ENCODE results near the gene CAPN14.

CAPN14 gene

GRCh38 chr2:31213601-31214443 is 3.5 kb downstream of the CAPN14 start:
- no peak overlapping the region for H3K4me3 ChIP-seq (ENCODE audit: low read length)
- DNase-seq (ENCODE audit: low read depth): no peak
- no peak for TF ChIP-seq CTCF (conservative IDR thresholded peaks at IDR 0.05; ENCODE audit: low read depth, low read length)

- DNase-seq (ENCODE audit: low read depth): no peak
- TF ChIP-seq CTCF (conservative IDR thresholded peaks at IDR 0.05; ENCODE audit: low read depth, low read length): no peak
- no peak overlapping the region for H3K4me3 ChIP-seq (ENCODE audit: low read length)
Observed at GRCh38 chr2:31212659-31213600, 4.4 kb downstream of the CAPN14 start.

- no peak for TF ChIP-seq CTCF (conservative IDR thresholded peaks at IDR 0.05; ENCODE audit: low read depth, low read length)
- DNase-seq (ENCODE audit: low read depth): no peak
- no peak overlapping the region for H3K4me3 ChIP-seq (ENCODE audit: low read length)
Observed at GRCh38 chr2:31208240-31208639, 9.1 kb downstream of the CAPN14 start.

- DNase-seq (ENCODE audit: low read depth): peak; percentile 9
- TF ChIP-seq CTCF (conservative IDR thresholded peaks at IDR 0.05; ENCODE audit: low read depth, low read length): no peak
- no peak overlapping the region for H3K4me3 ChIP-seq (ENCODE audit: low read length)
Observed at GRCh38 chr2:31207790-31208189, 9.5 kb downstream of the CAPN14 start.

GRCh38 chr2:31205613-31206012 is 11.7 kb downstream of the CAPN14 start:
- H3K4me3 ChIP-seq (ENCODE audit: low read length): no peak overlapping the region
- DNase-seq (ENCODE audit: low read depth): no peak

GRCh38 chr2:31205186-31205585 is 12.1 kb downstream of the CAPN14 start:
- TF ChIP-seq CTCF (conservative IDR thresholded peaks at IDR 0.05; ENCODE audit: low read depth, low read length): no peak
- DNase-seq (ENCODE audit: low read depth): no peak
- H3K4me3 ChIP-seq (ENCODE audit: low read length): no peak overlapping the region

More at GRCh38 chr2:31205613-31206012, 11.7 kb downstream of the CAPN14 start:
- TF ChIP-seq CTCF (conservative IDR thresholded peaks at IDR 0.05; ENCODE audit: low read depth, low read length): no peak
